Measurements from ENCODE around the gene CSTPP1. TPM values are rescaled to one million over a fixed set of nuclear protein-coding genes. Genes with fewer than 3 reads are reported as not detected.
"Not testable (repeated sequence)": the region's sequence is repeated elsewhere in the genome, so short reads cannot be mapped to it uniquely, and the experiment has no call there.

Gene CSTPP1
- total RNA-seq, 4 donors from 2014 or later: 9.8 to 14.3 (median 11.1) TPM

DNA sequence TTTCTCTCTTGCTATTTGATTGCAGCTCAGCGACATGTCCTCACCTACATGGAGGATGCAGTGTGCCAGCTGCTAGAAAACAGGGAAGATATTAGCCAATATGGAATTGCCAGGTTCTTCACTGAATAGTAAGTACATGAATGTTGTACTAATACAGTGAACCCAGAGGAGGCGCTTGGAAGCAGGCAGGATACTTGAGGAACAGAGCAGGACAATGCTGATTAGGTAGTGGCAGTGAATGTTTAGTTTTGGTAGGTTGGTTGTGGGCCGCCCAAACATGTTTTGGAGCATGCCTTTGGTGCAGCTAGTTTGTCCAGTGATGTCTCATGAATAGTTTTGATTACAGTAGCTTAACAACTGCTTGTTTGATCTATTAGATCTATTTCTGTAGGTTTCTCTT, 50.6 kb downstream of the CSTPP1 start:
- TF ChIP-seq, protein P1, sequence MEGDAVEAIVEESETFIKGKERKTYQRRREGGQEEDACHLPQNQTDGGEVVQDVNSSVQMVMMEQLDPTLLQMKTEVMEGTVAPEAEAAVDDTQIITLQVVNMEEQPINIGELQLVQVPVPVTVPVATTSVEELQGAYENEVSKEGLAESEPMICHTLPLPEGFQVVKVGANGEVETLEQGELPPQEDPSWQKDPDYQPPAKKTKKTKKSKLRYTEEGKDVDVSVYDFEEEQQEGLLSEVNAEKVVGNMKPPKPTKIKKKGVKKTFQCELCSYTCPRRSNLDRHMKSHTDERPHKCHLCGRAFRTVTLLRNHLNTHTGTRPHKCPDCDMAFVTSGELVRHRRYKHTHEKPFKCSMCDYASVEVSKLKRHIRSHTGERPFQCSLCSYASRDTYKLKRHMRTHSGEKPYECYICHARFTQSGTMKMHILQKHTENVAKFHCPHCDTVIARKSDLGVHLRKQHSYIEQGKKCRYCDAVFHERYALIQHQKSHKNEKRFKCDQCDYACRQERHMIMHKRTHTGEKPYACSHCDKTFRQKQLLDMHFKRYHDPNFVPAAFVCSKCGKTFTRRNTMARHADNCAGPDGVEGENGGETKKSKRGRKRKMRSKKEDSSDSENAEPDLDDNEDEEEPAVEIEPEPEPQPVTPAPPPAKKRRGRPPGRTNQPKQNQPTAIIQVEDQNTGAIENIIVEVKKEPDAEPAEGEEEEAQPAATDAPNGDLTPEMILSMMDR (IDR thresholded peaks at IDR 0.05): no peak
- no peak for ATAC-seq (ENCODE audit: low FRiP score)
- no peak for DNase-seq (ENCODE audit: low spot score)

DNA sequence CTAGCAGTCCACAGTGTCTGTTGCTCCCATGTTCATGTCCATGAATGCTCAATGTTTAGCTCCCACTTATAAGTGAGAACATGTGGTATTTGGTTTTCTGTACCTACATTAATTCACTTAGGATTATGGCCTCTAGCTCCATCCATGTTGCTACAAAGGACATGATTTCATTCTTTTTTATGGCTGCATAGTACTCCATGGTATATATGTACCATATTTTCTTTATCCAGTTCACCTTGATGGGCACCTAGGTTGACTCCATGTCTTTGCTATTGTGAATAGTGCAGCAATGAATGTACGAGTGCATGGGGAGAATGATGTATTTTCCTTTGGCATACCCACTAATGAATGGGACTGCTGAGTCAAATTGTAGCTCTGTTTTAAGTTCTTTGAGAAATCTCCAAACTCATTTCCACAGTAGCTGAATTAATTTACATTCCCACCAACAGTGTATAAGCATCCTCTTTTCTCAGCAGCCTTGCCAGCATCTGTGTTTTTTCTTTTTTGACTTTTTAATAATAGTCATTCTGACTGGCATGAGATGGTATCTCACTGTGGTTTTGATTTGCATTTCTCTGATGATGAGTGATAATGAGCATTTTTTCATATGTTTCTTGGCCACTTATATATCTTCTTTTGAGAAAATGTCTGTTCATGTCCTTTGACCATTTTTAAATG, 53.4 kb downstream of the CSTPP1 start:
- not testable (repeated sequence) for DNase-seq (ENCODE audit: low spot score); ATAC-seq (ENCODE audit: low FRiP score)

DNA sequence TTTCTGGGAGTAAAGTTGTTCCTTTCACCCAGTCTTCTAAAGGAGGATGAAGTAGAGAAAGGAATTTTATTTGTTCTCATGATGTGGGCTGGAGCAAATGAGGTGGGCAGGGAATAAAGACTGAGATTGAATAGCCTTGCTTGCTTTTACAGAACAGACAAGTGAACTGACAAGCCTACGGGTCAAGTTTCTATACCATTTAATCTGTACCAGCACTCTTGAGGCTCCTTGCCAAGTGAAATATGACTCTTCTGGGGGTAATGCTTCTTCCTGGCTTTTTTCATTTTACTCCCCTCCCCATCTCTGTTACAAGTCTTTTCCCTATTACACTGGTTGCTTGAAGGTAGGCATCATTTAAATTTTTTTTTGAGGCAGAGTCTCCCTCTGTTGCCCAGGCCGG, 54.8 kb downstream of the CSTPP1 start:
- ATAC-seq (ENCODE audit: low FRiP score): no peak

DNA sequence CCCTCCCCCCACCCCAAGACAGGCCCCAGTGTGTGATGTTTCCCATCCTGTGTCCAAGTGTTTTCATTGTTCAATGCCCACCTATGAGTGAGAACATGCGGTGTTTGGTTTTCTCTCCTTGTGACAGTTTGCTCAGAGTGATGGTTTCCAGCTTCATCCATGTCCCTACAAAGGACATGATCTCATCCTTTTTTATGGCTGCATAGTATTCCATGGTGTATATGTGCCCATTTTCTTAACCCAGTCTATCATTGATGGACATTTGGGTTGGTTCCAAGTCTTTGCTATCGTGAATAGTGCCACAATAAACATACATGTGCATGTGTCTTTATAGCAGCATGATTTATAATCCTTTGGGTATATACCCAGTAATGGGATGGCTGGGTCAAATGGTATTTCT, 55.8 kb downstream of the CSTPP1 start:
- not testable (repeated sequence) for ATAC-seq (ENCODE audit: low FRiP score); DNase-seq (ENCODE audit: low spot score)

More for the DNA sequence above, 54.8 kb downstream of the CSTPP1 start:
- no peak for DNase-seq (ENCODE audit: low spot score)
- TF ChIP-seq, protein P1 (IDR thresholded peaks at IDR 0.05): no peak

DNA sequence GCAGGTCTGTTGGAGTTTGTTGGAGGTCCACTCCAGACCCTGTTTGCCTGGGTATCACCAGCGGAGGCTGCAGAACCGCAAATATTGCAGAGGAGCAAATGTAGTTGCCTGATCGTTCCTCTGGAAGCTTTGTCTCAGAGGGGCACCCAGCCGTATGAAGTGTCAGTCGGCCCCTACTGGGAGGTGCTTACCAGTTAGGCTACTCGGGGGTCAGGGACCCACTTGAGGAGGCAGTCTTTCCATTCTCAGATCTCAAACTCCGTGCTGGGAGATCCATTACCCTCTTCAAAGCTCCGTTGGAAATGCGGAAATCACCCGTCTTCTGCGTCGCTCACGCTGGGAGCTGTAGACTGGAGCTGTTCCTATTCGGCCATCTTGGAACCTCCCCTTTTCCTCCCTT, 61.2 kb downstream of the CSTPP1 start:
- not testable (repeated sequence) for ATAC-seq (ENCODE audit: low FRiP score); DNase-seq (ENCODE audit: low spot score)

DNA sequence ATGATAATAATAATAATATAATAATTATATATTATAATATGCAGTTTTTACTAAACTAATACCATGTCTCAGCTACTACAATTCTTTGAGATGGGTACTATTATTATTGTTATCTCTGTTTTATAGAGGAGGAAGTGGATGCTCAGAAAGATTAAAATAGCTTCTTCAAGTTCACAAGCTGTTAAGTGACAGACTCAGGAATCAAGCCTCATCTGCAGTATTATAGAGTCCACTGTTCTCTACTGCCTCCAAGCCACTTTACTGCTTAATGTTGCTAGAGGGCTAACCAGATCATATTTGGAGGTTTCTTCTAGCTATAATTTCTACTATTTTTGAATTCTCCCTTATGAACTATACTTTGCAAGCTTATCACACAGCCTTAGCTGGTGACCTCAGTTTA, 62.7 kb downstream of the CSTPP1 start:
- TF ChIP-seq, protein P1 (IDR thresholded peaks at IDR 0.05): no peak
- ATAC-seq (ENCODE audit: low FRiP score): no peak
- no peak for DNase-seq (ENCODE audit: low spot score)

DNA sequence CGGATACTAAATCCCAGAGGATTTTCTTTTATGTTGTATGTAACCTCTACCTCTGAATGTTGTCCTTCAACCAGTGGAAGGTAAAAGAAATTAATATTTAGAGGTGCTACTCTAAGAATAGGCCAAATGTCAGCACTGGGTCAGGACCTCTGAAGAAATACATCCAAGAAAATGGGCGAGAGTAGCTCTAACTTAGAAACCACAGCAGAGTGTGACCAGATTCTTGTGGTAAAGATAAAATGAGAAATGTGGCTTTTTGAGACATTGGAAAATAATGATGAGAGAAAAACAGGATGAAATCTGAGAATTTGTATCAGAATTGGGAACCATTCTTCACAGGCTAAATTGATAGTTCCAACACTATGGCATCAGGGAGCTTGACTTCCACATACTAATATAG, 63.5 kb downstream of the CSTPP1 start:
- DNase-seq (ENCODE audit: low spot score) (no peak), ATAC-seq (ENCODE audit: low FRiP score) (no peak)
- TF ChIP-seq, protein P1 (IDR thresholded peaks at IDR 0.05): no peak

DNA sequence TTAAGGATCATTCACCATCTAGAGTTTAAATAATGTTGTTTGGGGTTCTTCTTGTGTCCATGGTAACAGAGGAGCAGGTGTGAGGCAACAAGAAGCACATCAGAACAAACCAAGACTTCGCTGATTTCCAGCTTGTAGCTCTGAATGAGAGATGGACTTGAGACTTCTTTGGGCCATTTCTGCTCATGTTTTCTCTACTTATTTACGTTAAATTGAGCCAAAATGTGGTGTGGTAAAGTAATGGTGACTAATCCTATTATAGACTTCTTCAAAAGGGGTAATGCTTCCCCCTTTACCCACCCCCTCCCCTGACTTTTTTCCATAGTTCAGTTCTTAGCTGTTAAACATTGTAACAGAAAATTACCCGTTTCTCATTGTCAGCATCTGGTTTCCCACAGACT, 65.2 kb downstream of the CSTPP1 start:
- TF ChIP-seq, protein P1 (IDR thresholded peaks at IDR 0.05): no peak
- ATAC-seq (ENCODE audit: low FRiP score) (no peak), DNase-seq (ENCODE audit: low spot score) (no peak)

DNA sequence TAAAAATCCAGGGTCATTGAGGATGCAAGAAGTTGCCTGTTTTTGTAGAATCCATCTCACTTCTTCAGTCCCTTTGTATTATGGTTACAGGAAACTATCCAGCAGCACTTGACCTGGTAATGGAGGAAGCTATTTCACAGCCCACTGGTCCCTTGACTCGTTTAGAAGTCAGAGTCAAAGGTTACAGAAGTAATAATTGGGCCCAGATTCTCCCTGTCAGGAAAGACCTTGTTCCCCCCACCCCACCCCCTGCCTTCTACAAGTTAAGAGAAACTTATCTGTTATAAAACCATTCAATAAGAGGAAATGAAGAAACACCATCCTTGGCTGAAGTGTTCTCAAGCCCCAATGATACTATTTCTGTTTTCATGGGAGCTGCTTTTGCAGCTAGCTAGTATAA, 65.8 kb downstream of the CSTPP1 start:
- ATAC-seq (ENCODE audit: low FRiP score): no peak
- TF ChIP-seq, protein P1 (IDR thresholded peaks at IDR 0.05): no peak
- no peak for DNase-seq (ENCODE audit: low spot score)
